HG03565 (cell line): ENCODE results near the gene SLC5A11.

Experiments used
- ATAC-seq: cut with Tn5 transposase; IDR thresholded peaks from one replicate; pipeline ENCODE4 v1.9.1; 2021; ENCODE audit warnings: mild to moderate bottlenecking, moderate library complexity; ENCODE audit not compliant: unreplicated experiment

SLC5A11 gene

GRCh38 chr16:24917236-24917635, 71.5 kb downstream of the SLC5A11 start:
- ATAC-seq, result no peak

DNA sequence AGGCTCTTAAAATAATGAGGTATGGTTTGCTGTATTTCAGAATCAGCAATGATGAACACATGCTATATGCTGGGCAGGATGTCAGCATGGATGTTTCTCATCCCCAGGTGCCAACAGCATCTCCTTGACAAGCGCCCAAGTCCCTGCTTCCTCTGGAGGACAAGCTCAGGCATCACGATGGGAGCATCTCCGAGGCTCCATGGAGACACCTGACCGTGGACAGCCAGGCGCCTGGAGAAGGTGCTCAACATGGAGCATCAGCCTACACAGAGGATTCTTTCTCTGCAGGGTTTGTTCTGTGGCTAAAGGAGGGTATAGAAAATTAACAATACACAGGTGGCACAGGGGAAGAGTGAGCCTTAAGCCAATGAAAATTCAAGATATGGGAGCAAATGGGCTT, 72.1 kb downstream of the SLC5A11 start:
- no peak for ATAC-seq

- ATAC-seq, result no peak
These were observed 72.9 kb downstream of the SLC5A11 start for GRCh38 chr16:24918641-24919040.

DNA sequence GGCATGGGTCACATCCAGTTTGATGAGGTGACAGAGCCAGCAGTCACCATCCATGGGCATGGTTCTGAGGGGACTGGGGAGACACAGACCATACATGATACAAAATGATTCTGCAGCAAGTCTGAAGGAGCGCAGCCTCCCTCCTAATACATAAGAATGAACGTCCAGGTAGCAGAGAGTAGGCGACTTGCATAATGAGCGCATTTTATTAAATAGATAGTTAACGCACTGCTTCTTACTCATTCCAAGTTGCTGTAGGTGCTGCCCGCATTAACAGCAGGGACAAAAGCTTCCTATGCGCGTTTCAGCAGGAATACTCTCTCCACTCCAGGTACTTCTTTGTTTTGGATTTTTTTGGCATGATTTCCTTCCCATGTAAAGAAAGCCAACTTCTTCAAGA, 73.8 kb downstream of the SLC5A11 start:
- no peak for ATAC-seq

- ATAC-seq, result no peak
These were observed 74.8 kb downstream of the SLC5A11 start for GRCh38 chr16:24920568-24920967.

DNA sequence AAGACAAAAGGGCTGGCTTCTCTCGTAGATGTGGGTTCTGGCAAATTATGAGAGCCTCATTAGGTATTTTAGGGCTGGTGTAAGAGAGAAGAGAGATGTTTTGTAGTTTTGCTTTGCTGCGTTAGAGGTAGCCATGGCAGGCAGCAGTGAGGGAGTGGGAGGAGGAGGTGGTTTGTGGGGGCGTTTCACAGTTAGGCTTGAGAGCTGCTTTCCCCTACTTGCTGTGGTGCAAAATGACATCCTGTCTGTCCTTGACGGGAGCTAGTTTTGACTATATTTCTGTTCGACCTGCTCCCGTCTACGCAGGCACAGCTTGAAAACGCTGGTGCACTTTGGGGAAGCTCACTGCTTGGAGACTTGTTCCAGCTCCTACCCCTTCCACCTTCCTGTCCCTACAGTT, 75.5 kb downstream of the SLC5A11 start:
- no peak for ATAC-seq

GRCh38 chr16:24925163-24925562, 79.4 kb downstream of the SLC5A11 start:
- ATAC-seq, result no peak

- no peak for ATAC-seq
These were observed 83.6 kb downstream of the SLC5A11 start for GRCh38 chr16:24929409-24929808.

GRCh38 chr16:24930440-24930839, 84.7 kb downstream of the SLC5A11 start:
- ATAC-seq, result no peak

DNA sequence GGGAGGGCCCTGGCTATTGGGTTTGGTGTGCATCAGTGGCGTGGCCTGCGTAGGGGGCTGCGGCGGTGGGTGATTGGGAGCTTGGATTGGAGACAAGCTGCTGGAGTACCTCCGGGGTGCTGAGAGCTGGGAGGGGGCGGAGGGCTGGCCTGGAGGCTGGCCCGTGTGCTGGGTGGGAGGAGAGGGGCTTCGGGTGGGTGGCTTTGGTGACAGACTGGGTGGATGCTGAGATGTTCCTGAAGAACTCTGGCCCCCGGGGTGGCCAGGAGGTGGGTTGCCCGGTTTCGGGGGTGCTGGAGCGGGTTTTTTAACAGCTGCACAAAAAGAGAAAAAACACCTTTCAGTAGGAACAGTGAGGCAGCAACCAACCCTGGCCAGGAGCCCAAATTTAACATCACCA, 85.3 kb downstream of the SLC5A11 start:
- no peak for ATAC-seq

GRCh38 chr16:24935336-24935735, 89.6 kb downstream of the SLC5A11 start:
- ATAC-seq, result no peak

DNA sequence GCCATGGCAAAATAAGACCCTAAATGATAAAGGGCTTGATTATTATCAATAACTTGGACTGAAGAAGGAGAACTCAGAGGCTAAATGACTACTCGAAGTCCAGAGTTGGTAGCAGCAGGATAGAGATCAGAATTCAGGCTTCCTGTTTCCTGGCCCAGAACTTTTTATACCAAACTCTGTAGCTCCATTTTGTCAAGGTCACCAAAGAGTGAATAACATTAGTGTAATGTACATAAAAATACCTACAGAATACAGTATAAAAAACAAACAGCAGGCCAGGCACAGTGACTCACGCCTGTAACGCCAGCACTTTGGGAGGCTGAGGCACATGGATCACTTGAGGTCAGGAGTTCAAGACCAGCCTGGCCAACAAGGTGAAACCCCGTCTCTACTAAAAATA, 90.4 kb downstream of the SLC5A11 start:
- ATAC-seq, result no peak

DNA sequence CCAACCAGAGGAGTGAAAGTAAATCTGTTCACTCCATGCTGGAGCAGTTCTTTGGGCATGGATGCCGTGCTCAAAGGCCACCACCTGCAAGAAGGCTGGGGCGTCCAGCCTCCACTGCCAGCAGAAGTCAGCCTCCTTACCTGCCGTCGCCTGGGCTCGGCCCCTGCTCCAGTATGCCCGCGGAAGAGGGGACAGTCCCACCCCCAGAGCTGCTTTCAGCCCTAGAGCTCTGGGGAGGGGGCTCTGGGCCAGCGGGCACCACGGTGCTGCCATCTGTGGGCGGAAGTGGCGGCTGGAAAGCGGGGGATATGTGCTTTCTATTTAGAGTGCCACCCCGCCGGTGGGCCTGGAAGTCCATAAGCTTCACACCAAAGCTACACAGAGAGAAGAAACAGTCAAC, 93.5 kb downstream of the SLC5A11 start:
- no peak for ATAC-seq

GRCh38 chr16:24939738-24940137, 94.0 kb downstream of the SLC5A11 start:
- ATAC-seq, result no peak

DNA sequence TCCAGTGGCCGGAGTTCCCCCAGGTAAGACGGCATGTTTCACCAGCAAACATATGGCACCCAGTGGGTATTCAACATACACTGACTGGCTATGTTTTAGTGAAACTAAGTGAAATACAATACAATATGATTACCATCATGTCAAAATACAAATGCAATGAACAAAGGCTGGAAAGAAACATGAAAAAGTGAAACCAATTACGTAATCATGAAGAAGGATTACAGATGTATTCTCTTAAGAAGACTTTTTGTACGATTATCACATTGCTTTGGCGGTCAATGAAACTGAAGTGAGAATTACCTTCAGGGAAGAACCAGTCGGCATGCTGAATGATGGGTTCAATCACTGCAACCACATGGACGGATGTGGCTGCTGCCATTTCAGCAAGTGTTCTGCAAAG, 97.7 kb downstream of the SLC5A11 start:
- no peak for ATAC-seq

DNA sequence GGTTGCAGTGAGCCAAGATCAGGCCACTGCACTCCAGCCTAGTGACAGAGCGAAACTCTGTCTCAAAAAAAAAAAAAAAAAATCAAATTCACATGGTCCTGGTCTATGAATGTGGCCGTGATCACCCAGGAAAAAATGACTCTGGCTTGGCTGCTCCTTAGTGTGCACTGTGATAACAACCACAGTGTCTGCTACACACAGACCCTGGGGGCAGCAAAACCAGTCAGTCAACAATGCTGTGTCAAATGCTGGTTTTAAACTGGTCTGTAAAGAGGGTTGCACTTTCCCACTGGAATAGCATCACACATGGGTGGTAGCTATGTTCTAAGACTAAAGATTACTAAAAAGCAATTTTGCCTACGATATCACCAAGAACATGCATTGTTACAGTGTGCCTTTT, 98.4 kb downstream of the SLC5A11 start:
- no peak for ATAC-seq

DNA sequence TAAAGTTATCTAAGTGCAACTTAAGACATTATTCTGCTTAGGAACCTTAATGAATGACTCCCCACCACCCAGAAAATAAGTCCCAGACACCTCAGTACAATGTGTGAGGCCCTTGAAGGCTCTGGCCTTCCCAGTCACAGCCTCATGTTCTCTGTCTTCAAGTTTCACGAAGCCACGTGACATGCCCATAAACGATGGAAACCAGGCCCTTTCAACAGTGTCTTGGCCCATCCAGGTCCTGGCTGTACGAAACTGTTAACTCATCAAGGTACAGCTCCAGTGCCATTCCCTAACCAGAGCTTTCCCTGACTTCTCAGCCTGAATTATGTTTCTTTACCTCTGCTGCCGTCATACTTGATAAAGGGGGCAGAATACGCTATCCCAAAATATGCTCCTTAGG, 100.4 kb downstream of the SLC5A11 start:
- ATAC-seq, result no peak

DNA sequence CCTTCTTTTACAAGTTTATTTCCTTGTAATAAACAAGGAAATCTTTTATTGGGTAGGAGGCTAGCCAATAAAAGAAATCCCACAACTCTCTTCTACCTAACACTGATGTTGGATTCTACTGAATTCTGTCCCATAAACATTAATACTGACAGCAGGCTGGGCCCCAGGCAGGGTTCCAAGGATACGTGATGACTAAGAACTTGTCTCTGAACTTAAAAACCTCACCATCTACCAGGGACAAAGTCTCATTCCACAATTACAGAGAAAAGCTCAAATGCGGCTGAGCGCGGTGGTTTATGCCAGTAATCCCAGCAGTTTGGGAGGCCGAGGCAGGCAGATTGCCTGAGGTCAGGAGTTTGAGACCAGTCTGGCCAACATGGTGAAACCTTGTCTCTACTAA, 104.5 kb downstream of the SLC5A11 start:
- ATAC-seq, result no peak

DNA sequence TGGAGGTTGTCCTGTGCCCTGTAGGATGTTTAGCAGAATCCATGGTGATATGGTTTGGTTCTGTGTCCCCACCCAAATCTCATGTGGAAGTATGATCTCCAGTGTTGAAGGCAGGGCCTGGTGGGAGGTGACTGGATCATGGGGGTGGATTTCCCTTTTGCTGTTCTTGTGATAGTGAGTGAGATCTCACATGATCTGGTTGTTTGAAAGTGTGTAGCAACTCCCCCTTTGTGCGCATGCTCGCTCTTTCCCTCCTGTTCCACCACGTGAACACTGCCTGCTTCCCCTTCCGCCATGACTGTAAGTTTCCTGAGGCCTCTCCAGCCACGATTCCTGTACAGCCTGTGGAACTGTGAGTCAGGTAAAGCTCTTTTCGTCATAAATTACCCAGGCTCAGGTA, 107.5 kb downstream of the SLC5A11 start:
- no peak for ATAC-seq

GRCh38 chr16:24953721-24954120, 108.0 kb downstream of the SLC5A11 start:
- no peak for ATAC-seq

GRCh38 chr16:24954137-24954536, 108.4 kb downstream of the SLC5A11 start:
- no peak for ATAC-seq

- ATAC-seq, result no peak
These were observed 110.4 kb downstream of the SLC5A11 start for GRCh38 chr16:24955975-24956731.

DNA sequence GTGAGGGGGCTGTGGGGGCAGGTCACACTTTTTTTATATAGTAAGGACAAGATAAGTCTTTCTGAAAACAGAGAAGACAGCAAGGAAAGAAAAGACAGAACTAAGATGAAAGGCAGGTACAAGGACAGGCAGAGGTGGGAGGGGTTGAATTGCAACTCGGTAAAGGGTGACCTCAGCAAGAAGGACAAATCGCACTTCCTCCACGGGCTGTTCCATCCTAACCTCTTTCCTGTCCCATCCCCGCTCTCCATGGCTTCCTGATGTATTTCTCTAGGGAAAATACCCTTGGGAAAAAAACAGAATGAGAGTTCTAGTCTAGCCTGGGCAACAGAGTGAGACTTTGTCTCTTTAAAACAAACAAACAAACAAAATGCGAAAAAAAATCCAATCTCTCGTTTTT, 112.1 kb downstream of the SLC5A11 start:
- no peak for ATAC-seq
